Stimulated activated CD4-positive, alpha-beta T cell treated with anti-CD3 and anti-CD28 coated beads, Interleukin-12 subunit alpha, Interleukin-12 subunit beta, amount 100 ng/mL, for 4 hours (primary cell): Measurements from ENCODE around the gene BAHCC1.
A peak's percentile ranks its signal among the peaks of the same experiment; 100 is the strongest.

ENCODE experiments used
- DNase-seq: peaks from one replicate; pipeline ENCODE4 v3.0.0-alpha.2; 2020

BAHCC1 gene

DNA sequence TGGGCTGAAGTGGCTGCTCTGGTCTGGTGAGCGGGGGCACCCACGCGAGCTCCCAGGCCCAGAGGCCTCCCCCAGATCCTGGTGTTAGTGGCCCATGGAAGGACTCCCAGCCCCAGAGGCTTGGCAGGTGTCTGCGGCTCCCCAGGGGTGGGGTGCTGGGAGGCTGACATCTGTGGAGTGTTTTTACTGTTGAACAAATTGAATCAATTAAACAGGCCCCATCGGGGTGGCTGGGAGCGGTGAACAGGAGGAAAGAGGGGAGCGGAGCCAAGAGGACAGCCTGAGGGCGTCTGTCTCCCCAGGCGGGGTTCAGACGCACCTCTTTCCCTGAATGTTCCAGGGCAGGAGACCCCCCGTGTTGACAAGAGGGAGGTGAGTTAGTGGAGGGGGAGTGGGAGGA is 87.4 kb downstream of the BAHCC1 start:
- DNase-seq: no peak

DNA sequence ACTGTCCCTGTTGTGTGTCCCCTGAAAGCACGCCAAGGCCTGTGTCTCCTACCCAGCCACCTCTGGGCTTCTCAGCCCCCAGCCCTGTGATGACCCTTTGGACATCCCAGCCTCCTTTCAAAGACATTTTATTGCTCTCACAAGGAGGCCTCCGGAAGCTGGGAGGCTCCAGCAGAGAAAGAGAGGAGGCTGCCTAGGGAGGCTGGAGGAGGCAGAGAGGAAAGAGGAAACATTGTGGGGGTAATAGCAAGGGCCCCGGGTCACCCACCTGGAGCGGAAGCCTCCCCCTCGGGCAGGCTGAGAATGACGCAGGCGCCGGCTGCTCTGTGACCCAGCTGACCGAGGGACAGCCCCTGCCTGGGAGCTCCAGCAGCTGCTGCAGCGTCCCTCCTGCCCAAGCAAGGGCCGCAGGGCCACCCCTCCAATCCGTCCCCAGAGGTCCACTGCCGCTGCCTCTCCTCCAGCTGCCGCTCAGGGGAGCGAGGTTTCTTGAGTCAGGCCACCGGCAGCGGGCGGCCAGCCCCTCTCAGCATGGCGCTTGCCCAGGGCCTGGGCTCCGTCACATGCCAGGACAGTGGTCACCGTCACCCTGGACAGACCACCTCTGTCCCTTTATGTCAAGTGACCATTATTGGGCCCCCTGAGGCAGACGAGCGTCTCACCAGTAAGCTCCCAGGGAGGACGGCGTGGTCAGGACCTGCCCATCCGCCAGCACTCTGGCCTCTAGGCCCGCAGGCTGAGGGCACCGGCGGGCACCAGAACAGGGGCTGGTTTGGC is 88.0 kb downstream of the BAHCC1 start:
- no peak for DNase-seq

DNA sequence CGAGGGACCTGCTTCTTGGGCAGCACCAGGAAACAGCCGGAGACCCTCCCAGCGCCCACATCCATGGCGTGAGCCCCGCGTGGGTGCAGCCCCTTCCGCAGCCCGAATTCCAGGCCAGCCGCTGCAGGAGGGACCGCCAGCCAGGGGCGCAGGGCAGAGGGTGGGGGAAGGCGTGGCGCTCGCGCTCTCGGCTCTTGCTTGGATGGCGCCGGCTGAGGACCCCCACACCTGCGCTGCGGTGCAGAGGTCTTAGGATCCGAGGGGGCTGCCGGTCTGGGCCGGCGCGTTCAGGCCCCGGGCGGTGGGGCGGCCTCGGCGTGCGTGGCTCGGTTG is 88.6 kb downstream of the BAHCC1 start:
- no peak for DNase-seq

- DNase-seq: peak; percentile 88
Measured at GRCh38 chr17:81484195-81484979, 89.1 kb downstream of the BAHCC1 start.

DNA sequence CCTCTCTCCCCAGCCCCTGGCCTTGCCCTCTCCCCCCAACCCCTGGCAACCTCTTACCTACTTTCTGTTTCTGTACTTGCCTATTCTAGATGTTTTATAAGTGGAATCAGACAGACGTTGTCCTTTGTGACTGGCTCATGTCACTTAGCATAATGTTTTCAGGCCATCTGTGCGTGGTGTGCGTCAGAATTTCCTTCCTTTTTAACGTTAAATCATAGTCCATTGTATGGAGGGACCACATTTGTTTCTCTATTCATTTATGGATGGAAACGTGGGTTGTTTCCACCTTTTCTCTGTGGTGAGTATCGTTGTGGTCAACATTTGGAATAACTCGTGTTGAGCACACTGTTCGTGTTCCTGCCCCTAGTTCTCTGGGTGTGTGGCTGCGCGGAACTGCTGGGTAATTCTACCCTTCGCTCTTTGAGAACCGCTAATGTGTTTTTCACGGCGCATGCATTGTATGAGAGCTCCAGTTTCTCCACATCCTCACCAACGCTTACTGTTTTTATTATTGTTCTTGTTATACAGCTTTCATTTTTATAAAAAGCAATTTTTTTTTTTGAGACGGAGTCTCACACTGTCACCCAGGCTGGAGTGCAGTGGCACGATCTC is 91.0 kb downstream of the BAHCC1 start:
- no peak for DNase-seq

- DNase-seq: no peak
Measured at GRCh38 chr17:81487089-81487486, 91.8 kb downstream of the BAHCC1 start.

DNA sequence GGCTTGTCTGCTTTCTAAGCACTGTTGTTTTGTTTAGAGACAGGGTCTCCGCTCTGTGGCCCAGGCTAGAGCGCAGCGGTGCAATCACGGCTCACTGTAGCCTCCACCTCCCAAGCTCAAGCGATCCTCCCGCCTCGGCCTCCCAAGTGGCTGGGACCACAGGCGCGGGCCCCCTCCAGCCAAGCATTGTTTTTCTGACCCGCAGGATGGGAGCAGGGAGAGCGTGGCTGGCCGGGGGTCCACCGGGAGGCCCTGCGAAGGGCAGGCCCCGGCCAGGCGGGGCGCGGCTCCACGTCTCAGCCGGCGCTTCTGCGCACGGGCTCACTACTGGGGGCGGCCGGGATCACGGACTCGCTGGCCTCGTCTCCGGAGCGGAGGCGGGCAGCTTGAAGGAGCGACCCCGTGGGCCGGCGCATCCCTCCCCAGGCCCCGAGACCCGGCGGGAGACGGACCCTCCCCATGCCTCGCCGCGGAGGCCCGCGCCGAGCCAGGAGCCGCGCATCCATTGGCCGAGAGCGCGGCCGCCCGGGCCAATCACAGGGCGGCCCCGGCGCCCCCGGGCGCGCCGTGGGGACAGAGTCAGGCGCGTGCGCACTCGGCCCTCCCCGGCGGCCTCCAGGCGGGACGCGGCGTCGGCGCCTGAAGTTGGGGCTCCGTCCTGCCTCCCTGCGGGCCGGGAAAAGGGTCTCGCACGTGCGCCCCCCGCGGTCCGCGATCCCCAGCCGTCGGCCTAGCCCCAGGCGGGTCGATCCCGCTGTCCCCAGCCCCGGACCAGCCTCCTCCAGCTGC is 92.4 kb downstream of the BAHCC1 start:
- peak; percentile 84 for DNase-seq

- DNase-seq: no peak
Measured at GRCh38 chr17:81488276-81488860, 93.1 kb downstream of the BAHCC1 start.

DNA sequence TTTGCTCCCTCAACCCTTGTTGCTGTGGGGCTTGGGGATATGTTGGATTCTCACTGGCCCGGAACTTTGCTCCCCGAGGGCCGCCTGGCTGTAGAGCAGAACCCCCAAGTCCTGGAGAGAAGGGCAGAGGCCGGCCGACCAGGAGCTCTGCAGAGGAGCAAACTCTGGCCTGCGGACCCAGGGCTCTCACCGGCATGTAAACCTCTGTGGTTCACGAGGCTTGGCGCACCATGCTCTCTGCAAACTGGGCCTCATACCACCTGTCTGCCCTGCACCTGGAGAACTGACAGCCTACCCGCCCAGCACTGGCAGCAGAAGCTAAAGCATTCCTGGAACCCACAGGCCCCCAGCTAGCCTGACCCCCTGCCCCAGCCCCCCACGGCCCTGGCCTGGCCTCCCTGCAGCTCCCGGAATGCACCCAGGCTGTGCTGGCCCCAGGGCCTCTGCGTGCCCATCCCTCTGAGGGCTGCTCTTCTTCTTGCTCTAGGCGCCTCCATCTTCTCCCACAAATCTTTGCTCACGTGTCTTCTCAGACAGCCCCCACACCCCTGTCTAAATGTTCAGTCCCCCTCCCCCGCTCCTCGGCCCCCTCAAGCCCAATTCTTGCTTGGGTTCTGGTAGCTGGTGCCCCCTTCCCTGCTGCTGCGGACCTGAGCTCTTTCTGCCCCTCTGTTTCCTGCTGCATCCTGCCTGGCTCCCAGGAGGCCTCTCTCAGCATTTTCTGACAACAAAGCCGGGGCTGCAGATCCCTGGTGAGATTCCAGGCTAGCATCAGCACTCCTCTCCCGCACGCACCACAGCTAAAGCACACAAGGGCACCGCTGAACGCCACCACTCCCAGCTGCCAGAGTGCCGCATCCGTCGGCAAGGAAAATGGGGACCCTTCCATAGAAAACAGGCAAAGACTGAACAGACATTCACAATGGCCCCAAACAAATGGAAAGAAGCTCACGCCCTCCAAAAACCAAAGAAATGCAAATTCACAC is 94.0 kb downstream of the BAHCC1 start:
- no peak for DNase-seq

- no peak for DNase-seq
Measured at GRCh38 chr17:81489998-81490992, 95.0 kb downstream of the BAHCC1 start.

GRCh38 chr17:81491181-81491581 is 95.9 kb downstream of the BAHCC1 start:
- no peak for DNase-seq

DNA sequence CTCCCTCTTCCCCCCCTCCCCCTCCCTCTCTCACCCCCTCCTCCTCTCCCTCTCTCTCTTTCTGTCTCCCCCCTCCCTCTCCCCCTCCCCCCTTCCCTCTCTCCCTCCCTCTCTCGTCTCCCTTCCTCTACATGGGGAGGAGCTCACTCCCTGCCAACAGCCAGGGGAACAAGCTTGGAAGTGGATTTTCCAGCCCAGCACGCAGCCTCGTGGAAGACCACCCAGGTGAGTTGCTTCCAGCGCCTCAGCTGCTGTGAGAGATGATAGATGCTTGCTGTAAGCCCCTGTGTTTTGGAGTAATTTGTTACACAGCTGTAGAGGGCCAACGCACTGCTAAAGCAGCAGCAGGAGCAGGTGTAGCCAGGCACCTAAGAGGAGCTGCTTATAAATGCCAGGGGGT is 96.5 kb downstream of the BAHCC1 start:
- DNase-seq: no peak

DNA sequence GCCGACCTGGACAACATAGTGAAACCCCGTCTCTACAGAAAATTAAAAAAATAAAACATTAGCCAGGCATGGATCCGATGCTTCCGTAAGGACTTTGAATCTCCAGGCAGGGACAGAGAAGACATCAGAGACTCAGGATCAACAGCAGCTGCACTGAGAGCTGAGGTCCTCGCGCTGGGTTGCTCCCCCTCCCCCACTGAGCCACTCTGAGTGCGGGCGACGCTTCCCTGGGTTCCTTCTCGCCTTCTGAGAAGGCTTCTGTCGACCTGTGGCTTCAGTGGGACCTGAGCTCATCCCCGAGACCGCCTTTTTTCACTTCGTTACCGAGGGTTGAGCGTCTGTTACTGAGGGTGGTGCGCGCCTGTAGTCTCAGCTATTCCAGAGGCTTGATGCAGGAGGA is 96.9 kb downstream of the BAHCC1 start:
- DNase-seq: no peak

DNA sequence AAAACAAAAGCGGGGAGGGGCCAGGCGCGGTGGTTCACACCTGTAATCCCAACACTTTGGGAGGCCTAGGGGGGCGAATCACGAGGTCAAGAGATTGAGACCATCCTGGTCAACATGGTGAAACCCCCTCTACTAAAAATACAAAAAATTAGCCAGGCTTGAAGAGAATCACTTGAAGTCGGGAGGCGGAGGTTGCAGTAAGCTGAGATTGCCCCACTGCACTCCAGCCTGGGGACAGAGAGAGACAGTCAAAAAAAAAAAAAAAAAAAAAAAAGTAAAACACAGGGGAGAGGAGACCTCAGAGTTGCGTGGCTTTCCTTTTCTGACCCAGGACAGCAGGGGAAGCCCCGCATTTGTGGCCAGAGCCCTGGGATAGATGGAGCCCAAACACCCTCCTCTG is 97.4 kb downstream of the BAHCC1 start:
- DNase-seq: no peak

- no peak for DNase-seq
Measured at GRCh38 chr17:81493198-81494038, 98.2 kb downstream of the BAHCC1 start.

DNA sequence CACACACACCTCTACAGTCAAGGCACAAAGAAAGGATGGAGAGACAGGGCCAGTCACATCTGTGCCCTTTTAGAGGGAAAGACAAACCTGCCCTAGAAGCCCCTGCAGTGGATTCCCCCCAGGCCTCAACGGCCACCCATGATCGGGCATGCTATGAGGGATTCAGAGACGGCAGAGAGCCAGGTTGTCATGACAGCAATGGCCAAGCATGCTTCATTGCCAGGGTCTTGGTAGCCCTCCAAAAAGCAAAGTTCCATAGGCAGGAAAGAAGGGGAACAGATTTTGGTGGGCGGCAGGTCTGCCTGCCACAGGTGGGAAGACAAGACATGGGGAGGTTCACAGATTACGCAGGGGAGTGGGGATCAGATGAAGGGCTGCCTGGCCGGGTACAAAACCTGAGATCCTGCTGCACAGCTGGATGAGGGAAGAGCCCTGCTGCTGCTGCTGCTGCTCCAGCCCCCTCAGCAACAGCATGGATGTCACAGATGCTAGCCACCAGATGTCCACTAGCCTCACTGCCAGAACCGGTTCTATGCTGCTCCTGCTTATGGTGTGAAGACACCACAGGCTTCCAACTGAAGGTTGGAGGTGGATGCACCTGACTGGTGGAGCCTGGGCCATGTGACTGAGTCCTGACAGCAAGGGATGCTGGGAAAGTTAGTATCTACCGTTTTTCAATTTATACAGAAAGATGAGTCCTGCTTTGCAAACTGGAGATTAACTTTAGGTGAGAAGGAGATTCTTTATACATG is 99.5 kb downstream of the BAHCC1 start:
- DNase-seq: no peak

- DNase-seq: no peak
Measured at GRCh38 chr17:81498953-81499600, 103.8 kb downstream of the BAHCC1 start.

- no peak for DNase-seq
Measured at GRCh38 chr17:81499601-81499970, 104.3 kb downstream of the BAHCC1 start.
